Measurements from ENCODE around the gene SFRP2. TPM values are rescaled to one million over a fixed set of nuclear protein-coding genes. Genes with fewer than 3 reads are reported as not detected.

The SFRP2 gene
- total and polyA plus RNA-seq, 4 donors, result 0.08 to 0.09 TPM; not detected in 2

GRCh38 chr4:153784166-153784699, 4.7 kb downstream of the SFRP2 start:
- peaks cover 5 to 12% (median 8%) of the 10 kb centered on the region in 4 donors for H3K4me1 ChIP-seq (ENCODE audit: control insufficient read depth in 4 of 4, insufficient read depth in 4 of 4, low read length in 3 of 4)
- H3K27ac ChIP-seq (ENCODE audit: low read depth in 1 of 2, low read length in 2 of 2), result no peak overlapping the region
- H3K9me3 ChIP-seq (ENCODE audit: control insufficient read depth in 4 of 4, low read length in 3 of 4), result peaks cover 0 to 3% (median 0%) of the 10 kb centered on the region in 4 donors
- peaks cover 0 to 32% (median 6%) of the 10 kb centered on the region in 4 donors for H3K27me3 ChIP-seq (ENCODE audit: control insufficient read depth in 4 of 4, insufficient read depth in 4 of 4, low read length in 3 of 4)
- H3K9ac ChIP-seq (ENCODE audit: low read depth in 1 of 2, low read length in 2 of 2), result no peak overlapping the region
- no peak overlapping the region for H3K4me3 ChIP-seq (ENCODE audit: low read depth in 1 of 3, low read length in 3 of 3)
- WGBS, result 72% methylated on average over 3 of the region's 3 CpGs
- H3K36me3 ChIP-seq (ENCODE audit: control insufficient read depth in 4 of 4, insufficient read depth in 3 of 4, low read depth in 1 of 4, low read length in 3 of 4), result no peaks in the 10 kb centered on the region
- TF ChIP-seq TAF1 (conservative IDR thresholded peaks at IDR 0.05), result no peak
- no peak for TF ChIP-seq RXRA (IDR thresholded peaks at IDR 0.05)
- no peak for TF ChIP-seq CTCF (IDR thresholded peaks at IDR 0.05; ENCODE audit: low read depth, low read length, missing input control)
- TF ChIP-seq YY1 (IDR thresholded peaks at IDR 0.05), result no peak
- no peak for TF ChIP-seq RAD21 (IDR thresholded peaks at IDR 0.05)
- DNase-seq (ENCODE audit: low spot score), result no peak

GRCh38 chr4:153782581-153782980, 6.3 kb downstream of the SFRP2 start:
- no peak overlapping the region for H3K27ac ChIP-seq (ENCODE audit: low read depth in 1 of 2, low read length in 2 of 2)
- H3K27me3 ChIP-seq (ENCODE audit: control insufficient read depth in 4 of 4, insufficient read depth in 4 of 4, low read length in 3 of 4), result peaks cover 0 to 23% (median 3%) of the 10 kb centered on the region in 4 donors
- H3K4me1 ChIP-seq (ENCODE audit: control insufficient read depth in 4 of 4, insufficient read depth in 4 of 4, low read length in 3 of 4), result no peaks in the 10 kb centered on the region
- no peak for DNase-seq (ENCODE audit: low spot score)
- TF ChIP-seq EGR1 (IDR thresholded peaks at IDR 0.05; ENCODE audit: low read depth in 2 of 2) (no peak), SP1 (IDR thresholded peaks at IDR 0.05) (no peak), HNF4G (IDR thresholded peaks at IDR 0.05) (no peak), MAX (IDR thresholded peaks at IDR 0.05) (no peak), CTCF (IDR thresholded peaks at IDR 0.05; ENCODE audit: low read depth, low read length, missing input control) (no peak), ZBTB33 (IDR thresholded peaks at IDR 0.05) (no peak), REST (IDR thresholded peaks at IDR 0.05) (no peak), NR2F2 (IDR thresholded peaks at IDR 0.05) (no peak), YY1 (IDR thresholded peaks at IDR 0.05) (no peak), GABPA (IDR thresholded peaks at IDR 0.05 in 1 of 2, conservative IDR thresholded peaks at IDR 0.05 in 1 of 2) (no peak), TAF1 (conservative IDR thresholded peaks at IDR 0.05) (no peak), RXRA (IDR thresholded peaks at IDR 0.05) (no peak)
- WGBS, result 96% methylated on average over 1 of the region's 1 CpG
- no peak overlapping the region for H3K4me3 ChIP-seq (ENCODE audit: low read depth in 1 of 3, low read length in 3 of 3)
- no peak overlapping the region for H3K9ac ChIP-seq (ENCODE audit: low read depth in 1 of 2, low read length in 2 of 2)
- no peaks in the 10 kb centered on the region for H3K36me3 ChIP-seq (ENCODE audit: control insufficient read depth in 4 of 4, insufficient read depth in 3 of 4, low read depth in 1 of 4, low read length in 3 of 4)
- peaks cover 0 to 6% (median 1%) of the 10 kb centered on the region in 4 donors for H3K9me3 ChIP-seq (ENCODE audit: control insufficient read depth in 4 of 4, low read length in 3 of 4)
